H9 (cell line): ENCODE measurements around the gene ZMIZ1. TPM values are rescaled to one million over a fixed set of nuclear protein-coding genes. Genes with fewer than 3 reads are reported as not detected.

Experiments
- DNase-seq: peaks from one replicate; pipeline ENCODE4 v3.0.0-alpha.2; 2017
- H2AFZ ChIP-seq: one replicate; pipeline ENCODE4 v1.6.1; 2013; ENCODE audit warnings: mild to moderate bottlenecking, low read length, control low read depth, moderate library complexity
- H2AK5ac ChIP-seq: 2 replicates; pipeline ENCODE4 v1.6.1; 2013; ENCODE audit warnings: low read length, control low read depth, mixed read lengths; ENCODE audit not compliant: insufficient read length
- H2BK120ac ChIP-seq: one replicate; pipeline ENCODE4 v1.6.1; 2013; ENCODE audit warnings: low read depth, mild to moderate bottlenecking, low read length, control low read depth, inconsistent platforms; ENCODE audit not compliant: poor library complexity, severe bottlenecking
- H2BK12ac ChIP-seq: 2 replicates; pipeline ENCODE4 v1.6.1; 2013; ENCODE audit warnings: low read length, control low read depth, mixed read lengths, low read depth; ENCODE audit not compliant: insufficient read length
- H2BK15ac ChIP-seq: 2 replicates; pipeline ENCODE4 v1.6.1; 2013; ENCODE audit warnings: low read depth, low read length, control low read depth
- H2BK20ac ChIP-seq: one replicate; pipeline ENCODE4 v1.6.1; 2013; ENCODE audit warnings: low read depth, mild to moderate bottlenecking, low read length, control low read depth, inconsistent platforms; ENCODE audit not compliant: poor library complexity, severe bottlenecking
- H2BK5ac ChIP-seq: 2 replicates; pipeline ENCODE4 v1.6.1; 2013; ENCODE audit warnings: low read length, control low read depth, mixed read lengths; ENCODE audit not compliant: insufficient read length
- H3K14ac ChIP-seq: 2 replicates; pipeline ENCODE4 v1.6.1; 2013; ENCODE audit warnings: low read length, control low read depth; ENCODE audit not compliant: insufficient read depth
- H3K18ac ChIP-seq: 2 replicates; pipeline ENCODE4 v1.6.1; 2013; ENCODE audit warnings: low read depth, mild to moderate bottlenecking, mixed read lengths, low read length, control low read depth; ENCODE audit not compliant: insufficient read length
- H3K23ac ChIP-seq: 2 replicates; pipeline ENCODE4 v1.6.1; 2013; ENCODE audit warnings: low read length, control low read depth, mixed read lengths, low read depth; ENCODE audit not compliant: insufficient read length
- H3K23me2 ChIP-seq: 2 replicates; pipeline ENCODE4 v1.6.1; 2013; ENCODE audit warnings: low read depth, mild to moderate bottlenecking, mixed read lengths, low read length, control low read depth; ENCODE audit not compliant: insufficient read length, poor library complexity, severe bottlenecking
- H3K27ac ChIP-seq: 2 replicates; pipeline ENCODE4 v1.5.1; 2013; ENCODE audit warnings: low read length, control low read depth, mixed read lengths, low read depth; ENCODE audit not compliant: insufficient read length
- H3K27me3 ChIP-seq: 2 replicates; pipeline ENCODE4 v1.6.1; 2013; ENCODE audit warnings: low read length, control low read depth, inconsistent platforms; ENCODE audit not compliant: insufficient read depth
- H3K4ac ChIP-seq: 2 replicates; pipeline ENCODE4 v1.6.1; 2013; ENCODE audit warnings: low read depth, mild to moderate bottlenecking, control low read depth, inconsistent platforms, low read length, moderate library complexity
- H3K4me1 ChIP-seq: 2 replicates; pipeline ENCODE4 v1.6.1; 2013; ENCODE audit warnings: low read length, control low read depth, inconsistent platforms; ENCODE audit not compliant: insufficient read depth
- H3K4me2 ChIP-seq: 2 replicates; pipeline ENCODE4 v1.6.1; 2013; ENCODE audit warnings: low read length, control low read depth, mixed read lengths; ENCODE audit not compliant: insufficient read length, insufficient read depth
- H3K56ac ChIP-seq: 2 replicates; pipeline ENCODE4 v1.6.1; 2013; ENCODE audit warnings: low read depth, mild to moderate bottlenecking, mixed read lengths, low read length, control low read depth; ENCODE audit not compliant: insufficient read length
- H3K79me1 ChIP-seq: 2 replicates; pipeline ENCODE4 v1.6.1; 2013; ENCODE audit warnings: low read depth, mild to moderate bottlenecking, moderate library complexity, low read length, control low read depth, inconsistent platforms; ENCODE audit not compliant: insufficient read depth, poor library complexity, severe bottlenecking
- H3K79me2 ChIP-seq: 2 replicates; pipeline ENCODE4 v1.6.1; 2013; ENCODE audit warnings: low read length, control low read depth, inconsistent platforms; ENCODE audit not compliant: insufficient read depth
- H3K9ac ChIP-seq: 2 replicates; pipeline ENCODE4 v1.6.1; 2013; ENCODE audit warnings: low read length, control low read depth, mixed read lengths; ENCODE audit not compliant: insufficient read length; ENCODE audit errors: extremely low read depth
- H3K9me3 ChIP-seq: one replicate; pipeline ENCODE4 v1.6.1; 2013; ENCODE audit warnings: low read depth, low read length, inconsistent platforms; ENCODE audit not compliant: control insufficient read depth
- H3T11ph ChIP-seq: one replicate; pipeline ENCODE4 v1.6.1; 2013; ENCODE audit warnings: mild to moderate bottlenecking, low read length, control low read depth, inconsistent platforms
- H4K20me1 ChIP-seq: one replicate; pipeline ENCODE4 v1.6.1; 2013; ENCODE audit not compliant: control insufficient read depth, insufficient read length, insufficient read depth
- H4K5ac ChIP-seq: 2 replicates; pipeline ENCODE4 v1.6.1; 2013; ENCODE audit warnings: low read depth, mild to moderate bottlenecking, mixed read lengths, low read length, control low read depth; ENCODE audit not compliant: insufficient read length
- H4K8ac ChIP-seq: replicated peaks from 2 replicates; pipeline ENCODE4 v1.6.1; 2013; ENCODE audit warnings: low read length, control low read depth, mixed read lengths, low read depth; ENCODE audit not compliant: insufficient read length
- H4K91ac ChIP-seq: 2 replicates; pipeline ENCODE4 v1.6.1; 2013; ENCODE audit warnings: low read depth, mild to moderate bottlenecking, moderate library complexity, mixed read lengths, low read length, control low read depth; ENCODE audit not compliant: insufficient read length
- H3K27ac Mint-ChIP-seq, 3 experiments: 2 replicates in 2 of 3; 3 replicates in 1 of 3; pipeline ENCODE4 v1.8.0; 2020 to 2021; ENCODE audit warnings: mixed read lengths in 3 of 3, mild to moderate bottlenecking in 1 of 3, moderate library complexity in 1 of 3
- H3K27me3 Mint-ChIP-seq: 2 replicates; pipeline ENCODE4 v1.8.0; 2021; ENCODE audit warnings: low read depth, mild to moderate bottlenecking, moderate library complexity, mixed read lengths
- H3K36me3 Mint-ChIP-seq, 3 experiments: 2 replicates in 2 of 3; 3 replicates in 1 of 3; pipeline ENCODE4 v1.8.0; 2020 to 2021; ENCODE audit warnings: low read depth in 3 of 3, mixed read lengths in 3 of 3; ENCODE audit not compliant: insufficient read depth in 1 of 3
- H3K4me1 Mint-ChIP-seq, 2 experiments: 2 replicates each; pipeline ENCODE4 v1.8.0; 2020; ENCODE audit warnings: mixed read lengths in 2 of 2
- H3K4me3 Mint-ChIP-seq, 2 experiments: 2 replicates in 1 of 2; 3 replicates in 1 of 2; pipeline ENCODE4 v1.8.0; 2020 to 2021; ENCODE audit warnings: mild to moderate bottlenecking in 2 of 2, mixed read lengths in 2 of 2, moderate library complexity in 1 of 2
- H3K9me3 Mint-ChIP-seq, 2 experiments: 2 replicates in 1 of 2; 3 replicates in 1 of 2; pipeline ENCODE4 v1.8.0; 2020; ENCODE audit warnings: mild to moderate bottlenecking in 2 of 2, mixed read lengths in 2 of 2, moderate library complexity in 1 of 2
- CTCF ChIP-seq: fragments of 200-600 bp; sonication (generic); conservative IDR thresholded peaks from 3 replicates; pipeline ENCODE4 v1.8.0; 2021; ENCODE audit warnings: antibody characterized with exemption, mild to moderate bottlenecking
- WGBS: extraction: QIAGEN DNeasy Blood & Tissue Kit; methylation state at CpG from one replicate; pipeline ENCODE4 v1.1.7; 2013; ENCODE audit warnings: missing lambda C conversion rate, low lambda C conversion rate, mixed read lengths; ENCODE audit not compliant: insufficient read length; ENCODE audit errors: extremely low coverage; 5-methylcytosine and 5-hydroxymethylcytosine counted together
- total RNA-seq: library from RNA; stranded (reverse); gene quantifications from 2 replicates; pipeline ENCODE4 v1.2.1, GENCODE V29; 2021

ZMIZ1 gene
- total RNA-seq, 1 experiment from 2014 or later: 36.9 TPM

GRCh38 chr10:79167537-79167936, 98.8 kb downstream of the ZMIZ1 start:
- TF ChIP-seq CTCF: no peak
- Mint-ChIP-seq H3K9me3 (no peaks in the 10 kb centered on the region), H3K4me1 (peaks cover 29 to 34% of the 10 kb centered on the region in 2 experiments), H3K27me3 (no peaks in the 10 kb centered on the region), H3K4me3 (no peak overlapping the region), H3K27ac (no peak overlapping the region; a peak in 1 of 7 replicates), H3K36me3 (peaks cover 2 to 14% (median 4%) of the 10 kb centered on the region in 3 experiments; a peak in 5 of 7 replicates)
- Histone ChIP-seq H2BK20ac (no peak overlapping the region), H3K9ac (no peak overlapping the region), H2BK5ac (no peak overlapping the region), H2AFZ (no peak overlapping the region), H3K9me3 (no peaks in the 10 kb centered on the region), H3K56ac (no peak overlapping the region), H3K18ac (no peak overlapping the region), H4K5ac (no peak overlapping the region), H3K4ac (no peak overlapping the region), H4K8ac (no peak overlapping the region), H4K91ac (no peak overlapping the region), H4K20me1 (no peaks in the 10 kb centered on the region), H3K14ac (no peak overlapping the region; the same call in 1 of the 2 replicates), H3K4me1 (peaks cover 3% of the 10 kb centered on the region; the same call in 1 of the 2 replicates), H2BK12ac (no peak overlapping the region), H2BK15ac (no peak overlapping the region), H2BK120ac (no peak overlapping the region), H3K79me2 (no peaks in the 10 kb centered on the region), H3T11ph (no peak overlapping the region), H3K27ac (no peak overlapping the region), H3K23ac (no peak overlapping the region), H3K4me2 (no peak overlapping the region), H2AK5ac (no peak overlapping the region), H3K27me3 (no peaks in the 10 kb centered on the region), H3K79me1 (no peaks in the 10 kb centered on the region), H3K23me2 (no peaks in the 10 kb centered on the region)
- no CpG with 5 or more reads among the region's 8 CpGs for WGBS
- DNase-seq: no peak
